Right lobe of liver (tissue), 6 donors: ENCODE measurements around the gene SRMS. TPM values are rescaled to one million over a fixed set of nuclear protein-coding genes. Genes with fewer than 3 reads are reported as not detected.

Experiments
- ATAC-seq, 4 donors: fragments of 200-7000 bp; cut with Tn5 transposase; one replicate each; pipeline ENCODE4 v1.9.1; 2020; ENCODE audit warnings: mild to moderate bottlenecking in 4 of 4, moderate library complexity in 4 of 4
- DNase-seq, 3 donors: peaks; one replicate each; pipeline ENCODE4 v3.0.0-alpha.2; 2020
- H3K27ac ChIP-seq, 3 donors: fragments of 200-600 bp; one replicate each; pipeline ENCODE4 v1.8.0; 2022
- H3K27me3 ChIP-seq, 2 donors: fragments of 200-600 bp; one replicate each; pipeline ENCODE4 v1.8.0; 2022
- H3K36me3 ChIP-seq, 4 donors: fragments of 200-600 bp; sonication (generic) in 1 of 4; one replicate each; pipeline versions ENCODE4 v1.5.1 to v1.8.0; 2017 to 2022; ENCODE audit warnings: control low read depth in 1 of 4
- H3K4me1 ChIP-seq, 4 donors: fragments of 200-600 bp; sonication (generic) in 1 of 4; one replicate each; pipeline versions ENCODE4 v1.5.1 to v1.8.0; 2017 to 2022; ENCODE audit warnings: control low read depth in 1 of 4
- H3K4me3 ChIP-seq, 3 donors: fragments of 200-600 bp; one replicate each; pipeline ENCODE4 v1.8.0; 2022
- H3K9me3 ChIP-seq, 4 donors: fragments of 200-600 bp; sonication (generic) in 1 of 4; one replicate each; pipeline versions ENCODE4 v1.5.1 to v1.8.0; 2017 to 2022; ENCODE audit warnings: control low read depth in 1 of 4
- POLR2A ChIP-seq: fragments of 450-650 bp; IDR thresholded peaks from one replicate; pipeline ENCODE4 v1.6.1; 2017; ENCODE audit warnings: antibody characterized with exemption, mild to moderate bottlenecking
- WGBS: methylation state at CpG from one replicate; pipeline ENCODE4 v1.1.6; 2018; ENCODE audit warnings: low coverage, low lambda C conversion rate; ENCODE audit not compliant: insufficient coverage; ENCODE audit errors: missing lambda C conversion rate; 5-methylcytosine and 5-hydroxymethylcytosine counted together
- intact Hi-C, 2 donors: fragments of 100-400 bp; cut with DNase I; formaldehyde crosslinking; loops; one replicate each; pipeline versions ENCODE4 v1.11.2 to v1.14.1; 2022
- total RNA-seq, 6 experiments: library from RNA; depleted of rRNA in 2 of 6; stranded (reverse); fragments of >200 nt in 2 of 6; fragmentation: NEBNext Ultra II Directional in 3 of 6; extraction: Animal tissue kit (Norgen Biotek cat#: 25700) in 3 of 6; gene quantifications; one replicate each; pipeline versions ENCODE4 v1.1.0 to v1.2.4, GENCODE V29; 2016 to 2023
- TF ChIP-seq, protein P1 (sequence below), 4 donors: fragments of 200-600 bp in 3 of 4; fragments of 450-650 bp in 1 of 4; IDR thresholded peaks; one replicate each; pipeline versions ENCODE4 v1.5.1 to v1.8.0; 2016 to 2022; ENCODE audit warnings: antibody characterized with exemption in 4 of 4, mild to moderate bottlenecking in 2 of 4
- donor health status: DM: no; HTN: yes; CAD: no.
- donor health status: DM: no; HTN: no; CAD: no.
- donor health status: DM: no; HTN: no; CAD: no.
- donor health status: DM: no; HTN: yes; CAD: no.
- donor health status: DM: no; HTN: yes; CAD: no.

Gene SRMS
- total RNA-seq, 6 experiments from 2014 or later, result not detected

DNA sequence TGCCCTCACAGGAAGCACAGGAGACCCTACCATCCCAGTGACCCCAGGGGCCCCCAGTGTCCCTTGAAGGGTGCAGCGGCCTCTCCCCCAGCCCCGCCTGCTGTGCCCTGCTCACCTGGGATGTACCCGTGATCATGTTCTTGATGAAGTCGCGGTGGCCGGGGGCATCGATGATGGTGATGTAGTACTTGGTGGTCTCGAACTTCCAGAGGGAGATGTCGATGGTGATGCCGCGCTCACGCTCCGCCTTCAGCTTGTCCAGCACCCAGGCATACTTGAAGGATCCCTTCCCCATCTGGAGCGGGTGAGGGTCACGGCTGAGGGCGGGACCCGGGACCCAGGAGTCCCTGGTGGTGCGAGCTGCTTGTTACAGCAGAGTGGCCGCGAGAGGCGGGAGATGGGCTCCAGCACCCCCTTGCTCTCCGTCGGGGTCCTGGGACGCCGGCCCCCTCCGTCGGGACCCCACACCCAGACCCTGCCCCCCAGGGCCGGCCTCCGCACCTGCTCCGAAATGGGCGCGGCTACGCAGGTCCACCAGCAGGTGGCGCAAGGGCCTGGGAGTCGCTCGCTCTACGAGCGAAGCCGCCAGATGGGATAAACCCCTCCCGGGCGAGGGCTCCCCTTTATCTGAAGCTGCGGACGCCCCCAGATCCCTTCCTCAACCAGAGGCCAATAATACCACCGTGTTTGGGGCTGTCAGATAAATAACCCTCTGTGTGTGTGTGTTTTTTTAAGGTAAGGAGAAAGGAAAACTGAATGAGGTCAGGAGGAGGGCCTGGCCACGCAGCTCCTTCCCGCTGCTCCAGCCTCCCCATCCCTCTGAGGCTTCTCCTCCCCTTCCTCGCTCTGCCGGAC, 51.6 kb downstream of the SRMS start:
- DNase-seq (peak; percentile 73 to 78 (median 77)), ATAC-seq (peak; percentile 59 to 84 (median 77))
- WGBS, result 5% methylated on average over 8 of the region's 48 CpGs
- H3K36me3 ChIP-seq, result no peaks in the 10 kb centered on the region
- H3K27me3 ChIP-seq, result peaks cover 0 to 7% of the 10 kb centered on the region in 2 donors
- no peaks in the 10 kb centered on the region for H3K9me3 ChIP-seq
- H3K4me3 ChIP-seq, result peak overlapping the region in 2 of 3 donors; percentile 17 to 33
- TF ChIP-seq, protein P1, sequence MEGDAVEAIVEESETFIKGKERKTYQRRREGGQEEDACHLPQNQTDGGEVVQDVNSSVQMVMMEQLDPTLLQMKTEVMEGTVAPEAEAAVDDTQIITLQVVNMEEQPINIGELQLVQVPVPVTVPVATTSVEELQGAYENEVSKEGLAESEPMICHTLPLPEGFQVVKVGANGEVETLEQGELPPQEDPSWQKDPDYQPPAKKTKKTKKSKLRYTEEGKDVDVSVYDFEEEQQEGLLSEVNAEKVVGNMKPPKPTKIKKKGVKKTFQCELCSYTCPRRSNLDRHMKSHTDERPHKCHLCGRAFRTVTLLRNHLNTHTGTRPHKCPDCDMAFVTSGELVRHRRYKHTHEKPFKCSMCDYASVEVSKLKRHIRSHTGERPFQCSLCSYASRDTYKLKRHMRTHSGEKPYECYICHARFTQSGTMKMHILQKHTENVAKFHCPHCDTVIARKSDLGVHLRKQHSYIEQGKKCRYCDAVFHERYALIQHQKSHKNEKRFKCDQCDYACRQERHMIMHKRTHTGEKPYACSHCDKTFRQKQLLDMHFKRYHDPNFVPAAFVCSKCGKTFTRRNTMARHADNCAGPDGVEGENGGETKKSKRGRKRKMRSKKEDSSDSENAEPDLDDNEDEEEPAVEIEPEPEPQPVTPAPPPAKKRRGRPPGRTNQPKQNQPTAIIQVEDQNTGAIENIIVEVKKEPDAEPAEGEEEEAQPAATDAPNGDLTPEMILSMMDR (IDR thresholded peaks at IDR 0.05), result peak; percentile 86 to 98 (median 94)
- no peak for TF ChIP-seq POLR2A
- intact Hi-C loops, result no loop called here
- H3K27ac ChIP-seq, result no peak overlapping the region
- H3K4me1 ChIP-seq, result no peaks in the 10 kb centered on the region

DNA sequence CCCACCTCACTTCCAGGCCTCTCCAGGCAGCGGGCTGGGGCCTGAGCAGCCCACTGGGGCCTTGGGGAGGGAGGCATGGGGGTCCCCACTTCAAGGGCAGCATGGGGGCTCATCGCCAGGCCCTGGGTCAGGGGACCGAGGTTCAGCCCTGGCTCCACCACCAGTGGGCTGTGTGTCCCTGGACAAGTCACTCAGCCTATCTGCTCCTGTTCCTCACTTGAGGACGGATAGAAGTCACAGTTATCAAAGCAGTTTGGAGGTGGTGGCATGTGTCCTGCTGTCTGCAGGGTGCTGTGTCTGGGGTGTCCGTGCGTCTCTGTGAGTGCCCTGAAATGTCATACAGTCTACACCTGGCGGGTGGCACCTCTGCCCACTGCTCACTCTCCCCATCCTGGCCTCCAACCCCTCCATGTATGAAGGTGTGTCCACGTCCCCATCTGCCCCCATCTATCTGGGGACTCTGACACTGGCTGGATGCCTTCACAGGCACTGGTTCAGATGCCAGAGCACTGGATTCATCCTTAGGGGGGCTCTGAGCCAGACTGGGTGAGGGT, 52.3 kb downstream of the SRMS start:
- Histone ChIP-seq H3K36me3 (no peaks in the 10 kb centered on the region), H3K4me3 (no peak overlapping the region), H3K4me1 (no peaks in the 10 kb centered on the region), H3K9me3 (no peaks in the 10 kb centered on the region), H3K27ac (no peak overlapping the region), H3K27me3 (peaks cover 0 to 7% of the 10 kb centered on the region in 2 donors)
- WGBS, result 100% methylated on average over 1 of the region's 8 CpGs
- intact Hi-C loops, result no loop called here
- no peak for ATAC-seq
- DNase-seq, result peak in 1 of 3 donors; percentile 36
- no peak for TF ChIP-seq POLR2A
- TF ChIP-seq, protein P1 (IDR thresholded peaks at IDR 0.05), result no peak

GRCh38 chr20:63494420-63495166, 53.0 kb downstream of the SRMS start:
- 88% methylated on average over 10 of the region's 51 CpGs for WGBS
- intact Hi-C loops, result no loop called here
- no peak for ATAC-seq
- Histone ChIP-seq H3K27ac (no peak overlapping the region), H3K9me3 (no peaks in the 10 kb centered on the region), H3K27me3 (peaks cover 0 to 7% of the 10 kb centered on the region in 2 donors), H3K4me3 (no peak overlapping the region), H3K4me1 (no peaks in the 10 kb centered on the region), H3K36me3 (no peaks in the 10 kb centered on the region)
- no peak for TF ChIP-seq POLR2A
- DNase-seq, result peak in 1 of 3 donors; percentile 52

- TF ChIP-seq, protein P1 (IDR thresholded peaks at IDR 0.05), result no peak
- Histone ChIP-seq H3K4me3 (no peak overlapping the region), H3K4me1 (no peaks in the 10 kb centered on the region), H3K9me3 (no peaks in the 10 kb centered on the region), H3K36me3 (no peaks in the 10 kb centered on the region), H3K27ac (no peak overlapping the region), H3K27me3 (peaks cover 0 to 7% of the 10 kb centered on the region in 2 donors)
- ATAC-seq (no peak), DNase-seq (peak in 1 of 3 donors; percentile 28)
- intact Hi-C loops, result no loop called here
- no CpG with 5 or more reads among the region's 7 CpGs for WGBS
Measured at GRCh38 chr20:63494084-63494419, 53.5 kb downstream of the SRMS start.
